Mesendoderm (in vitro differentiated cells): ENCODE results near the gene RCN1.

ENCODE experiments used
- DNase-seq: peaks from one replicate; pipeline ENCODE4 v3.0.0; 2013
- H2AK5ac ChIP-seq: 2 replicates; pipeline ENCODE4 v1.6.1; 2013; ENCODE audit warnings: low read length, inconsistent platforms
- H2BK120ac ChIP-seq: 2 replicates; pipeline ENCODE4 v1.6.1; 2013; ENCODE audit warnings: low read depth, mild to moderate bottlenecking, low read length, moderate library complexity, mixed read lengths
- H2BK15ac ChIP-seq: replicated peaks from 2 replicates; pipeline ENCODE4 v1.6.1; 2013; ENCODE audit warnings: low read depth, mild to moderate bottlenecking, moderate library complexity
- H2BK5ac ChIP-seq: 2 replicates; pipeline ENCODE4 v1.6.1; 2013; ENCODE audit warnings: low read length, inconsistent platforms
- H3K18ac ChIP-seq: 2 replicates; pipeline ENCODE4 v1.6.1; 2013; ENCODE audit warnings: mild to moderate bottlenecking, low read length, mixed read lengths
- H3K23ac ChIP-seq: one replicate; pipeline ENCODE4 v1.6.1; 2013; ENCODE audit warnings: low read length
- H3K27ac ChIP-seq: 2 replicates; pipeline ENCODE4 v1.5.1; 2013; ENCODE audit warnings: low read depth, mild to moderate bottlenecking, inconsistent platforms, low read length, moderate library complexity
- H3K27me3 ChIP-seq: 2 replicates; pipeline ENCODE4 v1.6.1; 2013; ENCODE audit warnings: low read length, control low read depth, mild to moderate bottlenecking, inconsistent platforms; ENCODE audit not compliant: insufficient read depth, poor library complexity
- H3K36me3 ChIP-seq: 2 replicates; pipeline ENCODE4 v1.6.1; 2013; ENCODE audit warnings: low read length, inconsistent platforms; ENCODE audit not compliant: control insufficient read depth, insufficient read depth
- H3K4ac ChIP-seq: one replicate; pipeline ENCODE4 v1.6.1; 2013; ENCODE audit warnings: low read depth, mild to moderate bottlenecking, low read length, moderate library complexity
- H3K4me1 ChIP-seq: 2 replicates; pipeline ENCODE4 v1.6.1; 2013; ENCODE audit warnings: low read depth, low read length, inconsistent platforms; ENCODE audit not compliant: control insufficient read depth
- H3K4me2 ChIP-seq: 2 replicates; pipeline ENCODE4 v1.6.1; 2013; ENCODE audit warnings: low read length
- H3K4me3 ChIP-seq: 2 replicates; pipeline ENCODE4 v1.5.1; 2013; ENCODE audit warnings: mild to moderate bottlenecking, low read length
- H3K56ac ChIP-seq: one replicate; pipeline ENCODE4 v1.6.1; 2013; ENCODE audit warnings: low read length
- H3K79me1 ChIP-seq: 2 replicates; pipeline ENCODE4 v1.6.1; 2013; ENCODE audit warnings: low read length, inconsistent platforms
- H3K79me2 ChIP-seq: 2 replicates; pipeline ENCODE4 v1.6.1; 2013; ENCODE audit warnings: mild to moderate bottlenecking, low read length; ENCODE audit not compliant: control insufficient read depth, insufficient read depth
- H3K9ac ChIP-seq: 2 replicates; pipeline ENCODE4 v1.6.1; 2013; ENCODE audit warnings: low read length, inconsistent platforms
- H4K5ac ChIP-seq: one replicate; pipeline ENCODE4 v1.6.1; 2013; ENCODE audit warnings: low read length
- H4K8ac ChIP-seq: one replicate; pipeline ENCODE4 v1.6.1; 2013; ENCODE audit warnings: low read depth, mild to moderate bottlenecking, control low read depth, low read length, moderate library complexity
- WGBS: extraction: QIAGEN DNeasy Blood & Tissue Kit; methylation state at CpG from one replicate; pipeline ENCODE4 v1.1.7; 2013; ENCODE audit warnings: low lambda C conversion rate, missing lambda C conversion rate; ENCODE audit not compliant: insufficient coverage; ENCODE audit errors: extremely low coverage; 5-methylcytosine and 5-hydroxymethylcytosine counted together

RCN1 gene

DNA sequence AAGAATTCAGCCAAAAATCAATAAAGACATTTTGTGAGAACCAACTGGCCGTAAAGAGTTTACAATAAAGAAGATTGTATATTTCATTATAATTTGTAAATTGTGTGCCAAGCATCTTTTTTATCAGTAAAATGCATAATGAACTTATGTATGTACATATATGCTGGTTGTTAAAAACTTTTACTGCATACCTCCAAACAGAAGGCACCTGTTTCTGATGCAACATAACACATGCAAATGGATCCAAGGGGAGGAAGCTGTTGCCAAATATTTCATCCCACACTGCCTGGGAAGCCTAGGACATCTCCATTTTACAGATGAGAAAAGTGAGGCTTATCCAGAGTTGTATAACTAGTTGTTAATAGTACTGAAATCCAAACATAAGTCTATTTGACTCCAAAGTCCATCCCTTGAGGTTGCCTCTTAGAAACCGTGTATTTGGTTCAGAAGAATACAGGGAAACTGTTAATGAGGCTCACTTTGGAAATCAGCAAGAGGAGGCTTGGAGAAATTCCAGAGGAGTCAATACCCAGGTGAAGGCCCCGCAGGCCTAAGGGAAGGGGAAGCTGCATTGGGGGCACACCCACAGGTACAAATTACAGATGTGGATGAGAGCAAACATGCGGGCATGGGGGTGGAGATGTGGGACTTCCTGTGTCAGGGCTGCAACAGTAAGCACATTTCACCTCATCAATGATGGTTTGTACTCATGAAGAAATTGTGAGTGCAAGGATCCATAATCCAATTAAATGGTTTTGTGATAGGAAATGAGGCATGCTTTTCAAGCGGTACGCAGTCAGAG is 51.1 kb downstream of the RCN1 start:
- Histone ChIP-seq H3K4ac (no peak overlapping the region), H3K36me3 (no peaks in the 10 kb centered on the region), H3K18ac (no peak overlapping the region), H3K23ac (no peak overlapping the region), H3K4me2 (no peak overlapping the region), H3K79me1 (no peaks in the 10 kb centered on the region), H2BK15ac (no peak overlapping the region), H3K56ac (no peak overlapping the region), H2BK120ac (no peak overlapping the region), H3K27ac (no peak overlapping the region), H2AK5ac (no peak overlapping the region), H3K9ac (no peak overlapping the region), H4K5ac (no peak overlapping the region), H2BK5ac (no peak overlapping the region), H4K8ac (no peak overlapping the region), H3K4me1 (no peaks in the 10 kb centered on the region), H3K79me2 (no peaks in the 10 kb centered on the region), H3K27me3 (no peaks in the 10 kb centered on the region), H3K4me3 (no peak overlapping the region)
- DNase-seq, result no peak
- no CpG with 5 or more reads among the region's 6 CpGs for WGBS

DNA sequence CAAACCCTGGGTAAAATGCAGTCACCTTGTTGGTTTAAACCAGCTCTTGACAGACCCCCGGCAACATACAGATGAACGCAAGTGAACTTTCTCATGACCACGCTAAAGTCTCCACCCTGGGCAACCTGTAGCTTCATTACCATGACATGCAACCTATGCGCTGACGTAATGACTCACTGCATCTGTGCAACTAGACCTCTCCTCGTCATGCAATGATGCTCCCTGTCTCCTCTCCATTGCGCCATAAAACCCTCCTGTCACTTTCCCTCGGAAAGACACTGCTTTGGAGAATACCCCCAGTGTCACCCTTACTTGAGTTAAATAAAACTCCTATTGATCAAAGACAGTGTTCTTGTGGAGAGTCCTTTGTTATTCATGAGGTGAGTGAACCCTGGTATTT is 52.5 kb downstream of the RCN1 start:
- no CpG with 5 or more reads among the region's 8 CpGs for WGBS
- Histone ChIP-seq H2BK120ac (no peak overlapping the region), H3K4ac (no peak overlapping the region), H3K23ac (no peak overlapping the region), H4K8ac (no peak overlapping the region), H2BK5ac (no peak overlapping the region), H3K4me2 (no peak overlapping the region), H4K5ac (no peak overlapping the region), H2AK5ac (no peak overlapping the region), H3K9ac (no peak overlapping the region), H3K56ac (no peak overlapping the region), H3K79me2 (no peaks in the 10 kb centered on the region), H3K4me1 (no peaks in the 10 kb centered on the region), H3K4me3 (no peak overlapping the region), H2BK15ac (no peak overlapping the region), H3K36me3 (no peaks in the 10 kb centered on the region), H3K27me3 (no peaks in the 10 kb centered on the region), H3K79me1 (no peaks in the 10 kb centered on the region), H3K27ac (no peak overlapping the region), H3K18ac (no peak overlapping the region)
- DNase-seq, result no peak

DNA sequence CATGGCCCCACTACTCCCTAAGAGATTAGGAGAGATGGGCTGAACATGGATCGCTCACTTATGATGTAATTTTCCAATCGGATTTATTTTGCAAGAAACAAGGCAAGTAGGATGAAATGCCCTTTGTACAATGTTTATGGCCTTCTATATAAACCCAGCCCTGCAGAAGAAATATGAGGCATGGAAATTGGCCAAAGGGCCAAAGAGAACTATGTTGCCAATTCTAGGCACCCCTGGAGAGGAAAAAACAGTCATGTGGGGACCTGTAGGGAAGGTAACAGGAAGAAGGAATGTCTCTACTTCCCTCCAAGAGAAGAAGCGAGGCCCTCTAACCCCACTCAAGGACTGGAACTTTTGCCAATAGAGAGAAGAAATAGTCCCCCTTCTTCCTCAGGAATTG is 54.4 kb downstream of the RCN1 start:
- no peaks in the 10 kb centered on the region for H3K27me3 ChIP-seq

DNA sequence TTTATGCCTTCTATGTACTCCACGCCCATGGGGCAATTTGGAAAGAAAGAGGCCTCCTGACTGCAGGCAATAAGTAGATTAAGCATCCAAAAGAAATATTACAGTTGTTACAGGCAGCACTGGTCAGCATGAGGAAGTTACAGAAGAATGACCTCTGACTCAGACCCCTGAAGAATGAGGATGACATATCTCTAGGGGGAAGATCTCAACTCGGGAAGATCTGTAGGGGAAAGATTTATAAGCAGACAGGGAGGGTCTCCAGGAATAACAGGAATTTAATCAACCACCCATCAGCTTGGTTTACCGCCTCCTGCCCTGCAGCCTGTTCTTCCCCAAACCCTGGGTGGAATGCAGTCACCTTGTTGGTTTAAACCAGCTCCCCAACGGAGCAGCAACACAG is 58.0 kb downstream of the RCN1 start:
- no peak overlapping the region for H3K4ac ChIP-seq
- no peak overlapping the region for H4K8ac ChIP-seq
- no peaks in the 10 kb centered on the region for H3K79me2 ChIP-seq
- H2BK5ac ChIP-seq, result no peak overlapping the region
- no peak for DNase-seq
- no peaks in the 10 kb centered on the region for H3K4me1 ChIP-seq
- no peaks in the 10 kb centered on the region for H3K79me1 ChIP-seq
- no peak overlapping the region for H3K18ac ChIP-seq
- no peak overlapping the region for H3K4me2 ChIP-seq
- H2BK15ac ChIP-seq, result no peak overlapping the region
- no peak overlapping the region for H3K9ac ChIP-seq
- H3K23ac ChIP-seq, result no peak overlapping the region
- no peak overlapping the region for H3K56ac ChIP-seq
- no peaks in the 10 kb centered on the region for H3K36me3 ChIP-seq
- no peak overlapping the region for H3K4me3 ChIP-seq
- H4K5ac ChIP-seq, result no peak overlapping the region
- no peaks in the 10 kb centered on the region for H3K27me3 ChIP-seq
- no peak overlapping the region for H2BK120ac ChIP-seq
- WGBS, result no CpG with 5 or more reads among the region's 4 CpGs
- H2AK5ac ChIP-seq, result no peak overlapping the region
- H3K27ac ChIP-seq, result no peak overlapping the region

More for the DNA sequence above, 54.4 kb downstream of the RCN1 start:
- no peak overlapping the region for H3K56ac ChIP-seq
- H2AK5ac ChIP-seq, result no peak overlapping the region
- no peak for DNase-seq
- no peak overlapping the region for H3K27ac ChIP-seq
- H3K9ac ChIP-seq, result no peak overlapping the region
- H3K79me2 ChIP-seq, result no peaks in the 10 kb centered on the region
- H3K36me3 ChIP-seq, result no peaks in the 10 kb centered on the region
- no peaks in the 10 kb centered on the region for H3K79me1 ChIP-seq
- WGBS, result no CpG with 5 or more reads among the region's 3 CpGs
- no peak overlapping the region for H3K18ac ChIP-seq
- H3K4me2 ChIP-seq, result no peak overlapping the region
- no peak overlapping the region for H3K4ac ChIP-seq
- H3K23ac ChIP-seq, result no peak overlapping the region
- H2BK120ac ChIP-seq, result no peak overlapping the region
- H4K5ac ChIP-seq, result no peak overlapping the region
- no peak overlapping the region for H4K8ac ChIP-seq
- H2BK15ac ChIP-seq, result no peak overlapping the region
- H3K4me3 ChIP-seq, result no peak overlapping the region
- no peak overlapping the region for H2BK5ac ChIP-seq
- no peaks in the 10 kb centered on the region for H3K4me1 ChIP-seq

DNA sequence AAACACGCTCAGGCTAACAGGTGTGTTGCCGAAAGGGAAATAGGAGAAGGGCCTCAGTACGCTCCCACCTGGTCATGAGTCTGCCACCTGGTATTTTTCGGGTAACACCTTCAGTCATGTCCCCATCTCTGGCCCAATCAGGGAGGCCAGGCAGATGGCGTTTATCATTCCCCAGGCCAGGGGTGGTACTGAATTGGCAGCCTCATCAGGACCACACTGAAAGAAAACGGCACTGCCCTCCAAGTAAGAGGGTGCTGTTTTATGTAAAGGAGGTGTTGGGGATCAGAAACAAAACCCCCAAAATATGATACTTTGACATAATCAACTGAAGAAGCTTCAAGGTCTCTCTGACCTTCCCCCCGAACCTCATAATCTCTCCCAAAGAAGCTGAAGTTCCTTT is 58.9 kb downstream of the RCN1 start:
- Histone ChIP-seq H3K4me1 (no peaks in the 10 kb centered on the region), H3K4ac (no peak overlapping the region), H3K79me2 (no peaks in the 10 kb centered on the region), H3K9ac (no peak overlapping the region), H3K23ac (no peak overlapping the region), H3K4me2 (no peak overlapping the region), H3K27ac (no peak overlapping the region), H4K5ac (no peak overlapping the region), H2BK15ac (no peak overlapping the region), H3K56ac (no peak overlapping the region), H2BK120ac (no peak overlapping the region), H3K18ac (no peak overlapping the region), H3K79me1 (no peaks in the 10 kb centered on the region), H4K8ac (no peak overlapping the region), H3K36me3 (no peaks in the 10 kb centered on the region), H3K4me3 (no peak overlapping the region), H2AK5ac (no peak overlapping the region), H3K27me3 (no peaks in the 10 kb centered on the region), H2BK5ac (no peak overlapping the region)
- no peak for DNase-seq
- WGBS, result no CpG with 5 or more reads among the region's 7 CpGs

DNA sequence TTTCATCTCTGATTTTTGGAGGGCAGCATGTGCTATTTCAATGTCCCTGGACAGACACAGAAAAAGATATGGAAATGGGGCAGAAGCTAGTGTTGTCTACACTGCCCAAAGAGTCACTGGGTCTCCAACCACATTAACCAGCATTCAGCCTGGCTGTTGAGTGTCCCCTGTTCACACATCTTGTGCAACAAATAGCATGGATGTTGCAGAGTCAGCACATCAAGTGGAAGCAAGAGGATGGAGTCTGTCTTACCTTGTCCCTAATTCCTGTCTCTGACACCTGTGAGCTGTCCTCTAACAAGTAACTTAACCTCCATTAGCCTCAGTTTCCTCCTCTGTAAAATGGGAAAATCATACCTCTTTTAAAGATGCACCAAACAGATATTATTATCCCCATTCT is 60.2 kb downstream of the RCN1 start:
- Histone ChIP-seq H3K9ac (no peak overlapping the region), H3K27ac (no peak overlapping the region), H4K8ac (no peak overlapping the region), H3K4me1 (no peaks in the 10 kb centered on the region), H3K27me3 (no peaks in the 10 kb centered on the region), H3K79me1 (no peaks in the 10 kb centered on the region), H3K36me3 (no peaks in the 10 kb centered on the region), H3K4me3 (no peak overlapping the region), H2BK120ac (no peak overlapping the region), H2BK5ac (no peak overlapping the region), H3K4ac (no peak overlapping the region), H3K4me2 (no peak overlapping the region), H2AK5ac (no peak overlapping the region), H3K23ac (no peak overlapping the region), H2BK15ac (no peak overlapping the region), H3K18ac (no peak overlapping the region), H3K56ac (no peak overlapping the region), H3K79me2 (no peaks in the 10 kb centered on the region), H4K5ac (no peak overlapping the region)
- no peak for DNase-seq
